NCI-H524 (cell line): Measurements from ENCODE around the gene PARL.

Experiments used
- DNase-seq, 2 experiments: peaks; one replicate each; lab custom pipeline; 2025; lab: John Stamatoyannopoulos, UW

PARL gene, protein sequence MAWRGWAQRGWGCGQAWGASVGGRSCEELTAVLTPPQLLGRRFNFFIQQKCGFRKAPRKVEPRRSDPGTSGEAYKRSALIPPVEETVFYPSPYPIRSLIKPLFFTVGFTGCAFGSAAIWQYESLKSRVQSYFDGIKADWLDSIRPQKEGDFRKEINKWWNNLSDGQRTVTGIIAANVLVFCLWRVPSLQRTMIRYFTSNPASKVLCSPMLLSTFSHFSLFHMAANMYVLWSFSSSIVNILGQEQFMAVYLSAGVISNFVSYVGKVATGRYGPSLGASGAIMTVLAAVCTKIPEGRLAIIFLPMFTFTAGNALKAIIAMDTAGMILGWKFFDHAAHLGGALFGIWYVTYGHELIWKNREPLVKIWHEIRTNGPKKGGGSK

DNA sequence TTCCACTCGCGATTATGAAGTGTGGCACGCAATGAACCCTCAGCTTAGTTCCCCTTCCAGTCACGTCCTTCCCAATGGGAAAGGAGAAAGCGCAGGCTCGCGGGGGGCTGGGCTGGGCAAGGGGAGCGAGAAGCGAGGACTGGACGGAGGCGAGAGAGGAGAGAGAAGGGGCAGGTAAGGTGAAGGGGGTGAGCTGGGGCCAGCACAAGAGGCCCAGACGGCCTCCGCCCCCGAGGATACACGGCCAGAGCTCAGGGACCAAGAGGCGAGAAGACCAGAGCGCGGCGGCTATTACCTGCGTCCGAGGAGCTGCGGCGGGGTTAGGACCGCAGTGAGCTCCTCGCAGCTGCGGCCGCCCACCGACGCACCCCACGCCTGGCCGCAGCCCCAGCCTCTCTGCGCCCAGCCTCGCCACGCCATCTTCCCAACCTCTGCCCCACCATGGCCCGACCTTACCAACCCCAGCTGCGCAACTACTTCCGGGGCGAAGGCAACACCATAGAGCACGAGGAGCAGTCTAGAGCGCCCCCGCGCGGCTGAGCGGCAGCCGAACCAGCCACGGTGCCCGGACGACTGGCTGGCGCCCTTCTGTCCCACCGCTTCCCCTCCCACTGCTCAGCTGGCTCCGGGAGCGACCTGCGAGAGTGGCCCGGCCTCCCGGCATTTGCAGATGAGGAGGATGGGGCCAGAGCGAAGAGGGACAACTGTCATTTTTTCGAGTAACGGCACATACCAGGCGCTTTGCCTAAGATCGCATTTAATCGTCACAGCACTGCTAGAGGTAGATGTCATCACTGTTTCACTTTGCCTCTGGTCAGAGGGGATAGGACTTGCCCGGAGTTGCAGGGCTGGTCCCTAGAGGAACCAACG is at the start of gene PARL:
Gene PARL, minus strand, starts transcription at position 454 of the 870 bp plus-strand sequence. Its CDS starts 34 bp downstream, at position 420.
- peak; percentile 93 to 95 for DNase-seq

DNA sequence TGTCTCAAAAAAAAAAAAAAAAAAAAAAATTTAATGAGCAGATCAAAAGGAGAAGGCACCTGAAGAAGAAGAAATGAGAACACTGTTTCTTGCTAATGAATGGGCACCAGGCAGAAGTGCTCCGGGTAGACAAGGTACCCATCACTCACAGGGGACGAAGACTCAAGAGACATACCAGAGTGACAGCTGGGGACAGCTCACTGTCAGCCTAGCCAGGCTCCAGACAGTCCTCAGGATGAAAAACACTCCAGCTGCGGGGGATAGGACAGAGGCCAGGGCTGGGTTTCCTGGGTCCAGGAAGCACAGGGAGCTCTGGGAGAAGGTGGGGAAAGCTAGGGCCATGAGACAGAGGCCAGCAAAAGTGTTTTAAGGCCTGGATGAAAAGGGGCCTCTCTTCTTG is 48.5 kb upstream of the PARL start:
- peak in 1 of 2 experiments; percentile 40 for DNase-seq

DNA sequence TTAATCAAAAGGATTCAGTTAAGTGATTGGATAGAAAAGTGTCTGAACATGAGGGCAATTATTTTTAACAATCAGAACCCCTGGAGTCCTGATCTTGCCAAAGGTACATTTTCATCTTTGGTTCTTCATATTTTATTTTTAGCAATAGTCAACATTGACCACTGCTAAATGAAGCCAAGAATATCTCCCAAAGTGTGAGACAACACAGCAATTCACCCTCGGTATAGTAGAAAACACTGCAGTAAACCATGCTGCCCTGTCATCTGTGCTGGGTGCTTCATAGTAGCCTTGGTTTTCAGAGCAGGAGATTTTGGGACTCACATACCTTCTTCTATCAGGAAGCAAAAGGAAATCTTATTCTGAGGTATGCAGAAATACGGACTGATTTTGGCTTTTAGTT is 47.2 kb upstream of the PARL start:
- no peak for DNase-seq

DNA sequence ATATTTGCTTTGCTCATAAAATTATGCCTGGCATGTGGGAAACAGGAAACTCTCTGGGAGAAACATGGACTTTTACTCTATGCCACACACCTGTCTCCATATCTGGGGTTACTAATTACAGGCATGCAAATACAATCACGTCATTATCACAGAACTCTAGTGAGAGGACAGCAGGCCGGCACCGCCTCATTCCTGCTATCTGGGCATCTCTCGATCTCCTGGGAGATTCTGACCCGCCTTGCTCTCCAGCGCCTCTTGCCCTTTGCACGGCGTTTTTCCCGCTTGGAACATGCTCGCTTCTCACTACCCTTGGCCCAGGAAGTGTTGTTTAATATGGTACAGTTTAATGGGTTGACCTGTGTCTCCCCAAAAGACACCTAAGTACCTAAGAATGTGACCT is 45.4 kb upstream of the PARL start:
- DNase-seq, result no peak

DNA sequence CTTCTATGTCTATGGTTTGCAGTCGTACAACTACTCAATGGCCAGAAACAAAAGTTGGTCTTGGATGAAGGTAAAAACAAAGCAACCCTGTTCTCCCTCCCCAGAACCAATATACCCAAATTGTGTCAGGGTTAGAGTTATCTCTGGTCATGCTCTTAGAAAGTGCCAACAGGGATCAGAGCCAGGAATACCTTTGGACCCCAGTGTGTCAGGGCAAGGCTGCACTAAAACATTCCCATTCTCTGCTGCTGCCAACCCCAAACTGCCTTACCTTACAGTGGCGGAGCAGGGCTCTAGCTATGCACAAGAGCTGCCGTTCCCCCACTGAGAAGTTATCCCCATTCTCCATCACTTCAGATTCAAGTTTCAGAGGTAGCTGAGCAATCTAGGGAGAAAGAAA is 42.4 kb upstream of the PARL start:
- no peak for DNase-seq

DNA sequence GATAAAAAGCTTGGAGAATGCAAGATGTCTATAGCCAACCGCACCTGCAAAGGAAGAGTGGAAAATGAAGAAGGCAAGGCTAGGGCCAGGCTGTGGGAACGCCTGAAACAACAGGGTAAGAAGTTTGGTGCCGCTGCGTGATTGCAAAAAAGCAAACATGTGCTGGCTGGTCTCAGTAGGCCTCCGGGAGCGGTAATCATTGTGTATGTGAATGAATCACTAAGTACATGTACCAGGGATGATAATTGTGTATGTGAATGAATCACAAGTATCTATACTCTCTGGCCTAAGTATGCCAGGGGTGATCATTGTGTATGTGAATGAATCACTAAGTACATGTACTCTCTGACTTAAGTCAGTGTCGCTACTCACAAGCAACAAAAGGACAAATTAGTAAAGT is 40.3 kb upstream of the PARL start:
- DNase-seq, result no peak

DNA sequence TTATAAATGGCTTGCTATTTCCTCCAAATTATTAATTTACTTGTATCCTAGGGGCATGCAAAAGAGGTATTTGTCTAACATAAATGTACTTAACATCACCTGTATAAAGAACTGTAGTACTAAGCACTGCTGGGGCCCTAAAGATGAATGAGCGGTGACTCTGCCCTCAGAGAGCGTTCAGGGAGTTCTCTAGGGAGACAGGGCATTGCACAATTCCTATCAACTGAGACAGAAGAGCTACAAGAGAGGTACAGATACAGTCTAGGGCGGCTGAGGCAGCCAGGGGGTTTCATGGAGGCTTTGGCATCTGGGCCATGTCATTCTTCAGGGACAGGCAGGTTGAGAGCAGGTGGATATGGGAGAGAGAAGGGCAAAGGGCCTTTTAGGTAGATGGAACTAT is 39.9 kb upstream of the PARL start:
- DNase-seq, result no peak

DNA sequence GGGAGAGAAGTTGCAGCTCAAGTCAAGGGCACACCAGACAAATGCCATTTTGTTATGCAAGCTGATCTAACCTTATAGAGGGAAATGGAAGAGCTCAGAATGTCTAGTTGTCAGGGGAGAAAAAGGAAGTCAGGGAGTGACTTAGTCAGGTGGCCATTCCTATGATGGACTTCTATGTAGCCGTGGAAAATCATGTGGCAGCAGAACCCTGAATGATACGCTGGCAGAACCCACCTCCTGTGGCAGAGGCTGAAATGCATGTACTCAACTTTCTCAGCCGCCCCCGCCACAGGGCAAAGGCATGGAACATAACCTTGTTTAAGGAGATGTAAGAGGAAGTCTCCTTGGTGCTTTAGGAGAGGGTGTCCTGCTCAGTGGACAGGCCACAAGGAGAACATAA is 37.7 kb upstream of the PARL start:
- DNase-seq, result no peak

DNA sequence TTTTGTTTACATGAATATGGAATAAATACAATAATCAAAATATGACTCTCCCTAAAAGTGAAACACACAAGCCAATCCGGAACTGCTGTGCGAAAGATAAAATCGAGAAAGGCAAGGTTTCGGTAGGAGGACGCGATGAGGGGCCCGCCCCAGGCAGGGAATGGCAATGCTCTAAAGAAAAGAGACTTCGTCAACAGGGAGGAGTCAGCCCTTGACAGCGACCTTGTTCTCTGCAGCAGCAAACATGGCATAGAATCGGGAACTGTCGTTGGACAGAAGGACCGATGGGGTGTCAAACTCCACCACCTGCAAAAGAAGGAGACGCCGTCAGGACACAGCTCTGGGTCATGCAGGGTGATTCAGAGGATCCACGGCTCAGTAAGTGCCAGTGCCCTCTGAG is 36.4 kb upstream of the PARL start:
- no peak for DNase-seq

DNA sequence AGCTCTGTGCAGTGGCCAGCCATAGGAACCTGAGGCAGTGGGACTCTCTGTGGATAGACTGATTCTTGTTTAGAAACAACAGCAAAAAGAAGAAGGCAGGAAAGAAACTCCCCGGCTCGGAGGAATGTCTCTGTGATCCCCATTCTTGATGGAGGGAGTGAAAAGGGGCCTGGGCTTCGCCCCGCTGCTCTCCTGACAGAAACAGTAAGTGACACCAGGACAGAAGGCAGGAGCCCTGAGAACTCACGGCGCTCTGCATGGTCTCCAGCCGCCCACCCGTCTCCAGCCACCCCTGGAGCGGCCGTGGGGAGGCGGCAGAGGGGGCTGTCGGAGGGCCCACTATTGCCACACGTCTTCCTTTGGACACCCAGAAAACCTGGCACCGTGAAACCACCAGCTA is 35.7 kb upstream of the PARL start:
- DNase-seq, result no peak

DNA sequence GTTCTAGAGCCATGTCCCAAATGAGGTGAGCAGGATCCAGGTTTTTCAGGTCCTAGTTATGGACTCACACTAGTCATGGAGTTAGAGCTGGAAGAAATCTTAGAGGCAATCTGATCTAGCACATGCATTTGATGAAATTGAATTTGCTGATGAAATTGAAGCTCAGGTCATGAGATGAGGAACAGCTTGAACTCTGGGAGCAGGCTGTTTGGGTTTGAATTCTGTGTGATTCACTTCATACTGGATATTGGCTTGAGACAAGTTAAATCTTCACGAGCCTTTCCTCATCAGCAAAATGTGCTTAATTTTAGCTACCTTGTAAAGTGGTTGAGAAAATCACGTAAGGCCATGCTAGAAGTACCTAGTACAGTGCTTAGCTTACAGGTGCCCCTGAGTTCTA is 33.5 kb upstream of the PARL start:
- no peak for DNase-seq

DNA sequence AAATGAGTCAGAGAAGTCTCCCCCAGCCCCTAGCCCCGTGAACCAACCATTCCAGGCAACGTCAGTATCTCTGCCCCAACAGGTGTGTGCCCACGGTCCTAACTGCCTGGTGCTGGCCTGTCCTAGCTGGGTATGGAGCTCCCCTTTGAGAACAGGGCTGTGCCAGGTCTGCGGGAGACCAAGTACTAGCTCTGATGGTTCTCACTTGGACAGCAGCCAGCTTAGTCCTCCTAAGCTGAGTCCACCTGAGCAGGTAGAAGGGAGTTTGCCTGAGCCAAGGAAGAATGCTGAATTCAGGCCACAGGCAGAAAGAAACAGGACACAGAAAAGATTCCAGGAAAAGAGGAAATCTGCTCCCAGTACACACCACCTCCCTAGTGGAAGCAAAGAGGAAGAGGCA is 33.1 kb upstream of the PARL start:
- no peak for DNase-seq

DNA sequence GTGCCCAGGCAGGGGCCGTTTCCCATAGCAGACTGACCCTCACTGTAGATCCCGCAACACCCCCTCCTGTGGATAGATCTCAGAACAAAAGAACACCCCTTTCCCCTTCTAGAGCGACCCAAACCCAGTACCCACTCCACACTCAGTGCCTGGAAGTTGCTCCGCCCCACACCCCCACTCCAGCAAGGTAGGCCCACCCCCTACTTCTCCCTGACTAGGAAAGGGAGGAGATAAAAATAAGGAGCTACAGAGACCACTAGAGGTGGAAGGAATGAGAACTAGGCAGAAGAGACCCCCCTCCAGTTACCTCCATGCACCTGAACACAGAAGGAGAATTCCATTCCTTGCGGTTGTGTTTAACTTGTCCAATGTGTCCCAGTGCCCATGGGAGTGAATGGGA is 30.2 kb upstream of the PARL start:
- DNase-seq, result no peak

DNA sequence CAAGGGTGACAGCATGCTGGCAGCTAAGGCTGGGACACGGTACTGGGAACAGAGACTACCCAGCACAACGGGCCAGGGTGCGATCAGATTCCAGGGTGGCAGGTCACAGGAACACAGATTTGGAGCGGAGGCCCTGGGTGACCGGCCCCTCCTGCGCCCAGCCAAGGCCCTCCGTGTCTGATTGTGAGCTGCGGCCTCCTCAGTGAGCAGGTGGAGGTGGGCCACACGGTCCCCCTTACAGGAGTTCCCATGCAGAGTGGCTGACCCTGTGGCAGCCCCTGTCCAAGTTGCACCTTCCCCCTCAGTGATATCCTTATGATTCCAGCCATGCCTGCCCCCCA is 28.9 kb upstream of the PARL start:
- no peak for DNase-seq

DNA sequence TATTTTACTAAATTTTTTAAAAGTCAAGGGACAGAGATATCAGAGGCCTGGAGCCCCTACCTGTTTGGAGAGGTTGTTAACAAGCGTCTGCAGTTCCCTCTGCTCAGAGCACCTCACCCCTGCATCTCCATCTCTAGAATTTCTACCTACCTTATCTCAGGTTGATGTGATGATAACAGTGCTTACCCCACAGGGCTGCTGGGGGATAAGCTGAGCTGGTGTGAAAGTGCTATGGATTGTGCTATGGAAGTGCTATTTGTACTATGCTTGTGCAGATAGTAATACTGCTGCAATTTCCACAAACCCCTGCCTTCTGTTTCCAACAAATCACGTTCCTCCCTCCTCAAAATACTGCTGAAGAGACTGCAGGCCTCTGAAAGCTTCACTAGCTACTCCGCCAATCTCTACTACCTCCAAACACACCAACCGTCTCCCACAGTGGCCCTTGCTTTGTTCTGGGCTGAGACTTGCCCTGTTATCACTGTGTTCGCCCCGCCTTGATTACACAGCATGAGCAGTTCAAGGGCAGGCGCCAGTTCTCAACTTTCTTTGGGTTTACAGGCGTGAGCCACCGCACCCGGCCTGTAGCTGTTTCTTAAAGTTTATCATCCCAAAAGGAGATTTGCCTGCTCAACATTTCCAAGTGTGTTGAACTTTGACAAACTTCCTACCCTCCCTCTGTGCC is 28.4 kb upstream of the PARL start:
- DNase-seq, result no peak

DNA sequence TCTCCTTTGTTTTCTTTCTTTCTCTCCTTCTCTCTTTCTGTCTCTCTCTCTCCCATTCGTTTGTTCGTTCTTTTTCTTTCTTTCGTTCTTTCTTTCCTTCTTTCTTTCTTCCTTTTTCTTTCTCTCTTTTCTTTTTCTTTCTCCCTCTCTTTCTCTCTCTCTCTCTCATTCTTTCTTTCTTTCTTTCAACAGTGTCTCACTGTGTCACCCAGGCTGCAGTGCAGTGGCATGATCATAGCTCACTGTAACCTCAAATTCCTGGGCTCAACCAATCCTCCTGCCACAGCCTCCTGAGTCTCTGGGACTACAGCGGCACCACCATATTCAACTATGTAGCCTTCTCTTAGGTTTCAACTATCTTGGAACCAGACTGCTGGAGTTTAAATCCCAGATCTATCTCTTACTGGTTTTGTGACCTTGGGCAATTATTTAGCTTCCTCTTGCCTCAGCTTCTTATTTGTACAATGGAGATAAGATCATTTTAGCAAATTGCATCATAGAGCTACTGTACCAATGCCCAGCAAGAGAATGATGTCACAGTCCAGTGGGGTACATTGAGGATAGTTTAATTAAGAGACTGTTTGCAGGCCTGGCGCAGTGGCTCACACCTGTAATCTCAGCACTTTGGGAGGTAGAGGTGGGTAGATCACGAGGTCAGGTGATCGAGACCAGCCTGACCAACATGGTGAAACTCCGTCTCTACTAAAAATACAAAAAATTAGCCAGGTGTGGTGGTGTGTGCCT is 27.3 kb upstream of the PARL start:
- no peak for DNase-seq

DNA sequence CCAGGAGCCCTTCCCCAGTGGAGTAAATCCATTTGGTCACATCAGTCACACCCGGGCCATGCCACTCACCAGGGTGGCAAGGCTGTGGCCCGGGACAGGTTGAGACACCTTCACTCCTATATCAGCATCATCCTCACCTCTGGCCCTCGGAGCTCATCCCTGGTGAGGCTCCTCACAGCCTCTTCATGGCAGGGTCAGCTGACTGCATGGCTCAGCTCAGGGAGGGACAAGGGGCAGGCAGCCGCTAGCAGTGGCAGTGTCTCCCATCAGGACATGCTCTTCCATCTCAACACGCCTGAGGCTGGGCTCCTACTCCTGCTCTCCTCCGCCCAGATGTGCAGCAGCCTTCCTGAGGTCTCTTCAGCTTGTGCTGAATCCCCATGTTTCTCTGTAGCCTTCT is 26.4 kb upstream of the PARL start:
- DNase-seq, result no peak

DNA sequence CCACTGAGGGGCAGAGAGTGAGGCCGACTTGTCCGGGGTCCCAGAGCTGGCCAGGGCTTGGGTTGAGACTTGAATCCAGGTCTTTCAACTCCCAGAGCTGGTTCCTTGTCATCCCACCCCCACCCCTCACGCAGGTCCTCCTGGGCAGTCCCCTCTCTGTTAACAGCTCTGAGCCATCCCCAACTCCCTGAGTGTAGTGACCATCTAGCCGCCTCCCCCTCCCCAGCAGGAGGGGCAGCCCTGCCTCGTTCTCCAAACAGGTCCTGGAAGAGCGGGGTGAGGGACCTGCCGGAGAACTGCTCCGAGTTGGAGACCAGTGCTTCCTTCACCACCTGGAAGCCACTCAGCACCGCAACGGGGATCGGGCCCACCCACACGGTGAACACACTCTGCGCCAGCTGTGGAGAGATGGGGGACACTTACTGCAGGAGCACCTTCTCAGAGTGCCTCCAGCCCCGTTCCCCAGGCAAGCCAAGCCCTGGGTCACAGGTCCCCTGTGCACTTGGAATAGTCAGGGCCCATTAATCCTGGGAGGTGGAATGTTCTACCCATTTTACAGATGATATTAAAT is 24.4 kb upstream of the PARL start:
- no peak for DNase-seq

DNA sequence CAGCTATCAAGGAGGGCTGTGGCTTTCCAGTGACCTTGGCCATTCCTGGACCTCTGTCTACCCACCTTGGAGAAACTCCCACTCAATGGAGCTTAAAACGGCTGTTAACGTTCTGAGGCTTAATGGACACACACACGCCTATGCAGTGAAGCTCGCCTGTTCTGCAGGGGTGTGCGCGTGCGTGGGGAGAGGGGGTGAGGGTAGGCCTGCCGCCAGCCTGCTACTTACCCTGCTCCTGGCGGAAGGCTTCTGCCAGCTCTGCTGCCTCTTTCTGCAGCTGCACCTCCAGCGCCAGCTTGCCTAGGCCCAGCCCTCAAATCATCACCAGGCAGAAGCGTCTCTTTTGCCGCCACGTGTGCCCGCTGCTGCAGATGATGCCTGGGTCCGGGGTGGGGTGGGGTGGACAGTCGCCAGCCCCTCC is 23.2 kb upstream of the PARL start:
- DNase-seq, result peak; percentile 23 to 75

DNA sequence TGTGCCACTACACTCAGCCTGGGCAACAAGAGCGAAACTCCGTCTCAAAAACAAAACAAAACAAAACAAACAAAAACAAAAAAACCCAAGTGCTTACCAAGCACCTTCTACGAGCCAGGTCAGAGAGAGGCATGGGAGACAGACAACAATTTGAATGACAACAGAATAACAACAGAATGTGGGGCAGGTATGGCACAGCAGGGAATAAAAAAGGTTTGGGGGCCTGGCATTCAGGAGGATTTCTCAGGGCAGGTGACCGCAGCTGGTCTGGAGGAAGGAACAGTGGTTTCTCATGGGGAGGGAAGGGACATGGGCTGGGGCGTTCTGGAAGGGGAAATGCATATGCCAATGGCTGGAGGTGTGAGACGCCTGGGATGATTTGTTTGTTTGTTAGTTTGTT is 22.5 kb upstream of the PARL start:
- DNase-seq, result no peak

DNA sequence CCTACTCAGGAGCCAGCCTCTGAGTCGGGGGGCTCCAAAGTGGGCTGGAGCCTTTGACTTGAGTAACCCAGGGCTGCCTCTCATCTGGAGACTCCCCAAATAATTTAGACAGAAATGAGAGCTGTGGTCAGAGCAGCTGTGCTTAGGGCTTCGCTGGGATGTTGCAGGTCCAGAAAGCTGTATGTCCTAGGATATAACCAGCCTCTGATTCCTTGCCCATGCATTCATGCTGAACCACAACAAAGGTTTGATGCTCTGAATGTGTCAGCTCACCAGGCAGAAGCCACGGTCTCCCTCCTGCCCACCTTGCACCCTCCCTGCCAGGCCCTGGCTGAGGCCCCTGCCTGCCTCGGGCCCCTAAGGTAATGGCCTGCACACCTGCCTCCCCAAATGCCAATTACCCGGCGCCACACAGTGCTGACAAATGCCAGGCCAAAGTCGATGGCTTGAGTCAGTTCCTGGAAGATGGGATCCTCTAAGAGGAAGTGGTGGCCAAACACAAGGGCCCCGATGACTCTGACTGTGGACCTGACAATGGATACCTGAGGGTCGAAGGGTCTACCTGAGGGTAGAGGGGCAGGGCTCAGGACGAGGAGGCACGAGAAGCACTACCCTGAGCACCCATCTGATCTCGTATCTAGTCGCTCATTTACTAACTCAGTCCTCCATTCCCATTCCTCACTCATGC is 21.7 kb upstream of the PARL start:
- DNase-seq, result no peak
